Natural killer cell (primary cell): Measurements from ENCODE around the gene CRYBG1. TPM values are rescaled to one million over a fixed set of nuclear protein-coding genes. Genes with fewer than 3 reads are reported as not detected.

Source experiments
- ATAC-seq, 3 donors: fragments of 150-1000 bp in 2 of 3; fragments of 200-7000 bp in 1 of 3; cut with Tn5 transposase; 1 replicate in 1 of 3; 2 replicates in 2 of 3; pipeline ENCODE4 v1.10.0; 2021; ENCODE audit warnings: mild to moderate bottlenecking in 2 of 3, moderate library complexity in 2 of 3
- DNase-seq, 2 donors: peaks; one replicate each; pipeline versions ENCODE4 v3.0.0 to v3.0.0-alpha.2; 2013 to 2021; ENCODE audit warnings: mixed read lengths in 1 of 2
- H3K27ac ChIP-seq: one replicate; pipeline ENCODE4 v1.5.1; 2013; ENCODE audit warnings: mild to moderate bottlenecking, low read length
- H3K27me3 ChIP-seq: one replicate; pipeline ENCODE4 v1.6.1; 2013; ENCODE audit warnings: low read length; ENCODE audit not compliant: control insufficient read depth, insufficient read depth
- H3K36me3 ChIP-seq: one replicate; pipeline ENCODE4 v1.6.1; 2013; ENCODE audit warnings: low read length; ENCODE audit not compliant: control insufficient read depth, insufficient read depth
- H3K4me1 ChIP-seq: one replicate; pipeline ENCODE4 v1.6.1; 2013; ENCODE audit warnings: low read length; ENCODE audit not compliant: control insufficient read depth, insufficient read depth
- H3K4me3 ChIP-seq: one replicate; pipeline ENCODE4 v1.5.1; 2013; ENCODE audit warnings: low read length
- H3K9me3 ChIP-seq: one replicate; pipeline ENCODE4 v1.6.1; 2013; ENCODE audit warnings: low read length; ENCODE audit not compliant: control insufficient read depth, insufficient read depth
- H3K27ac Mint-ChIP-seq, 2 donors: one replicate each; pipeline ENCODE4 v1.8.0; 2022; ENCODE audit warnings: mild to moderate bottlenecking in 2 of 2, mixed read lengths in 2 of 2, moderate library complexity in 1 of 2
- H3K27me3 Mint-ChIP-seq, 2 donors: one replicate each; pipeline ENCODE4 v1.8.0; 2022; ENCODE audit warnings: low read depth in 2 of 2, mixed read lengths in 2 of 2
- H3K36me3 Mint-ChIP-seq: one replicate; pipeline ENCODE4 v1.8.0; 2022; ENCODE audit warnings: mixed read lengths
- H3K4me1 Mint-ChIP-seq, 2 donors: one replicate each; pipeline ENCODE4 v1.8.0; 2022; ENCODE audit warnings: mixed read lengths in 2 of 2
- H3K4me3 Mint-ChIP-seq: one replicate; pipeline ENCODE4 v1.8.0; 2022; ENCODE audit warnings: mild to moderate bottlenecking, moderate library complexity, mixed read lengths
- H3K9me3 Mint-ChIP-seq, 2 donors: one replicate each; pipeline ENCODE4 v1.8.0; 2022; ENCODE audit warnings: mixed read lengths in 2 of 2
- CTCF ChIP-seq: fragments of 200-600 bp; IDR thresholded peaks from one replicate; pipeline ENCODE4 v1.8.0; 2022; ENCODE audit warnings: antibody characterized with exemption
- WGBS: methylation state at CpG from one replicate; pipeline ENCODE4 v1.1.7; 2013; ENCODE audit warnings: missing lambda C conversion rate; ENCODE audit not compliant: insufficient coverage; 5-methylcytosine and 5-hydroxymethylcytosine counted together
- intact Hi-C: fragments of 100-400 bp; cut with micrococcal nuclease; formaldehyde crosslinking; loops from one replicate; pipeline ENCODE4 v1.14.2; 2022
- total RNA-seq, 4 donors: library from RNA; stranded (reverse); fragments of 120-200 nt in 1 of 4; gene quantifications; one replicate each; pipeline versions ENCODE4 v1.2.3 to v1.2.4, GENCODE V29; 2013 to 2022

The CRYBG1 gene
- total RNA-seq, 3 donors from 2014 or later (not counting 1 experiment from before 2014, with no cell fraction given), result 16.3 to 21.8 (median 17.5) TPM

GRCh38 chr6:106534004-106534403, 173.5 kb downstream of the CRYBG1 start:
- peaks cover 6% of the 10 kb centered on the region for H3K36me3 Mint-ChIP-seq
- Histone ChIP-seq H3K4me3 (no peak overlapping the region), H3K27me3 (no peaks in the 10 kb centered on the region), H3K9me3 (no peaks in the 10 kb centered on the region), H3K27ac (peak overlapping the region; percentile 14), H3K4me1 (peaks cover 21% of the 10 kb centered on the region), H3K36me3 (peaks cover 72% of the 10 kb centered on the region)
- 38% methylated on average over 1 of the region's 1 CpG for WGBS
- H3K27me3 Mint-ChIP-seq, result no peaks in the 10 kb centered on the region
- intact Hi-C loops, result no loop called here
- peaks cover 26 to 49% of the 10 kb centered on the region in 2 donors for H3K4me1 Mint-ChIP-seq
- H3K4me3 Mint-ChIP-seq, result no peak overlapping the region
- DNase-seq (no peak), ATAC-seq (peak in 1 of 3 donors; percentile 8)
- H3K27ac Mint-ChIP-seq, result peak overlapping the region; percentile 39 to 41
- TF ChIP-seq CTCF, result no peak
- no peaks in the 10 kb centered on the region for H3K9me3 Mint-ChIP-seq

- H3K36me3 Mint-ChIP-seq, result peaks cover 6% of the 10 kb centered on the region
These were observed 174.1 kb downstream of the CRYBG1 start for GRCh38 chr6:106534564-106534982.

GRCh38 chr6:106535012-106535411, 174.5 kb downstream of the CRYBG1 start:
- Mint-ChIP-seq H3K36me3 (peaks cover 6% of the 10 kb centered on the region), H3K27me3 (no peaks in the 10 kb centered on the region), H3K27ac (peak overlapping the region; percentile 39 to 41), H3K4me3 (no peak overlapping the region), H3K9me3 (no peaks in the 10 kb centered on the region), H3K4me1 (peaks cover 26 to 44% of the 10 kb centered on the region in 2 donors)
- Histone ChIP-seq H3K36me3 (peaks cover 70% of the 10 kb centered on the region), H3K27ac (no peak overlapping the region), H3K27me3 (no peaks in the 10 kb centered on the region), H3K9me3 (no peaks in the 10 kb centered on the region), H3K4me1 (peaks cover 25% of the 10 kb centered on the region), H3K4me3 (no peak overlapping the region)
- intact Hi-C loops, result loop anchor here (5.0 kb wide), 1 partner anchor 33 kb away; no protein-coding TSS in a partner anchor
- TF ChIP-seq CTCF, result no peak
- no CpG with 5 or more reads among the region's 2 CpGs for WGBS
- DNase-seq (no peak), ATAC-seq (peak in 1 of 3 donors; percentile 8)

More at GRCh38 chr6:106534564-106534982, 174.1 kb downstream of the CRYBG1 start:
- Histone ChIP-seq H3K4me1 (peaks cover 21% of the 10 kb centered on the region), H3K4me3 (no peak overlapping the region), H3K27me3 (no peaks in the 10 kb centered on the region), H3K36me3 (peaks cover 71% of the 10 kb centered on the region), H3K9me3 (no peaks in the 10 kb centered on the region), H3K27ac (peak overlapping the region; percentile 14)
- no peaks in the 10 kb centered on the region for H3K27me3 Mint-ChIP-seq
- H3K4me1 Mint-ChIP-seq, result peaks cover 26 to 46% of the 10 kb centered on the region in 2 donors
- no peaks in the 10 kb centered on the region for H3K9me3 Mint-ChIP-seq
- WGBS, result 41% methylated on average over 2 of the region's 2 CpGs
- ATAC-seq, result peak in 2 of 3 donors; percentile 42 to 72
- peak overlapping the region; percentile 39 to 41 for H3K27ac Mint-ChIP-seq
- peak in 1 of 2 donors; percentile 48 for DNase-seq
- no peak for TF ChIP-seq CTCF
- no peak overlapping the region for H3K4me3 Mint-ChIP-seq
- intact Hi-C loops, result no loop called here

GRCh38 chr6:106536357-106536756, 175.8 kb downstream of the CRYBG1 start:
- DNase-seq (no peak), ATAC-seq (no peak)
- H3K9me3 Mint-ChIP-seq, result no peaks in the 10 kb centered on the region
- Histone ChIP-seq H3K9me3 (no peaks in the 10 kb centered on the region), H3K27ac (no peak overlapping the region), H3K36me3 (peaks cover 62% of the 10 kb centered on the region), H3K4me1 (peaks cover 26% of the 10 kb centered on the region), H3K27me3 (no peaks in the 10 kb centered on the region), H3K4me3 (no peak overlapping the region)
- no CpG with 5 or more reads among the region's 1 CpG for WGBS
- TF ChIP-seq CTCF, result no peak
- H3K4me1 Mint-ChIP-seq, result peaks cover 26 to 44% of the 10 kb centered on the region in 2 donors
- H3K4me3 Mint-ChIP-seq, result no peak overlapping the region
- H3K36me3 Mint-ChIP-seq, result peaks cover 1% of the 10 kb centered on the region
- intact Hi-C loops, result loop anchor here (5.0 kb wide), 1 partner anchor 34 kb away; no protein-coding TSS in a partner anchor
- H3K27ac Mint-ChIP-seq, result no peak overlapping the region
- no peaks in the 10 kb centered on the region for H3K27me3 Mint-ChIP-seq
